DND-41 (cell line): ENCODE data around the gene BRINP3.

Experiments used
- EZH2 ChIP-seq: IDR thresholded peaks from 3 replicates; pipeline ENCODE4 v1.6.1; 2012; ENCODE audit warnings: borderline replicate concordance, low read depth, mild to moderate bottlenecking, moderate library complexity, low read length, inconsistent platforms; ENCODE audit not compliant: severe bottlenecking
- TF ChIP-seq, protein P1 (sequence below): IDR thresholded peaks from 2 replicates; pipeline ENCODE4 v1.5.1; 2012; ENCODE audit warnings: borderline replicate concordance, low read length, moderate library complexity, mild to moderate bottlenecking; ENCODE audit not compliant: poor library complexity, severe bottlenecking; ENCODE audit errors: extremely low read depth

DNA sequence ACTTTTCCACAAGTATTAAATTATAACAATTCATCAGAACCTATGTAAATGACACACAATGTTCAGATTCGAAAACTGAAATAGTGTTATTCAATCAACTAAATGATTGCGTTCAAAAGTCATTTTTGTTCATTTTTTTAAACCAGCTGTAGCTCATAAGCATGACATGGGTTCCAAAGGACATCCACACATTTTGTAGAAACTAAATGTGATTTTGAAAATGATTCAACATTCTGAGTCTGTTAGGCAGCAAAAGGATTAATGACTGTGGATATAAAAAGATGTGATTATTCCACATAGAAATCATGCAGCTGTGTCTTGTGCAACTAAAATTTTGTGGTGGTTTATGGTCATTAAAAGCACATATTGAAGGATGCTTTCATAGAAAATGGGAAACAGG lies 204.5 kb downstream of the BRINP3 start:
- TF ChIP-seq, protein P1, sequence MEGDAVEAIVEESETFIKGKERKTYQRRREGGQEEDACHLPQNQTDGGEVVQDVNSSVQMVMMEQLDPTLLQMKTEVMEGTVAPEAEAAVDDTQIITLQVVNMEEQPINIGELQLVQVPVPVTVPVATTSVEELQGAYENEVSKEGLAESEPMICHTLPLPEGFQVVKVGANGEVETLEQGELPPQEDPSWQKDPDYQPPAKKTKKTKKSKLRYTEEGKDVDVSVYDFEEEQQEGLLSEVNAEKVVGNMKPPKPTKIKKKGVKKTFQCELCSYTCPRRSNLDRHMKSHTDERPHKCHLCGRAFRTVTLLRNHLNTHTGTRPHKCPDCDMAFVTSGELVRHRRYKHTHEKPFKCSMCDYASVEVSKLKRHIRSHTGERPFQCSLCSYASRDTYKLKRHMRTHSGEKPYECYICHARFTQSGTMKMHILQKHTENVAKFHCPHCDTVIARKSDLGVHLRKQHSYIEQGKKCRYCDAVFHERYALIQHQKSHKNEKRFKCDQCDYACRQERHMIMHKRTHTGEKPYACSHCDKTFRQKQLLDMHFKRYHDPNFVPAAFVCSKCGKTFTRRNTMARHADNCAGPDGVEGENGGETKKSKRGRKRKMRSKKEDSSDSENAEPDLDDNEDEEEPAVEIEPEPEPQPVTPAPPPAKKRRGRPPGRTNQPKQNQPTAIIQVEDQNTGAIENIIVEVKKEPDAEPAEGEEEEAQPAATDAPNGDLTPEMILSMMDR: no peak
- TF ChIP-seq EZH2: no peak
